Left lung (tissue), 10 donors: ENCODE measurements around the gene IGF2BP2. TPM values are rescaled to one million over a fixed set of nuclear protein-coding genes. Genes with fewer than 3 reads are reported as not detected.
"Not testable (repeated sequence)": the region's sequence is repeated elsewhere in the genome, so short reads cannot be mapped to it uniquely, and the experiment has no call there.

Experiments used
- ATAC-seq: fragments of 200-7000 bp; cut with Tn5 transposase; one replicate; pipeline ENCODE4 v1.9.1; 2020; ENCODE audit warnings: moderate library complexity
- DNase-seq, 4 donors: peaks; one replicate each; pipeline ENCODE4 v3.0.0-alpha.2; 2013 to 2020
- H3K27ac ChIP-seq, 2 donors: fragments of 200-600 bp; sonication (generic) in 1 of 2; one replicate each; pipeline versions ENCODE4 v1.5.0 to v1.8.0; 2020 to 2021
- H3K27me3 ChIP-seq, 2 donors: fragments of 200-600 bp; sonication (generic) in 1 of 2; one replicate each; pipeline versions ENCODE4 v1.5.0 to v1.8.0; 2020 to 2021
- H3K36me3 ChIP-seq, 2 donors: fragments of 200-600 bp; sonication (generic) in 1 of 2; one replicate each; pipeline versions ENCODE4 v1.5.0 to v1.8.0; 2020 to 2021
- H3K4me1 ChIP-seq, 2 donors: fragments of 200-600 bp; one replicate each; pipeline ENCODE4 v1.8.0; 2021
- H3K4me3 ChIP-seq, 2 donors: fragments of 200-600 bp; sonication (generic) in 1 of 2; one replicate each; pipeline versions ENCODE4 v1.5.0 to v1.8.0; 2020 to 2021; ENCODE audit warnings: mild to moderate bottlenecking in 1 of 2
- H3K9me3 ChIP-seq, 2 donors: fragments of 200-600 bp; sonication (generic) in 1 of 2; one replicate each; pipeline versions ENCODE4 v1.5.0 to v1.8.0; 2020 to 2021
- intact Hi-C, 2 donors: fragments of 100-400 bp; cut with DNase I; formaldehyde crosslinking; loops; one replicate each; pipeline versions ENCODE4 v1.11.2 to v1.14.2; 2022
- polyA plus RNA-seq, 6 donors: library from polyadenylated mRNA; unstranded; fragments of 120-200 nt; gene quantifications; one replicate each; pipeline ENCODE4 v1.2.1, GENCODE V29; 2013; ENCODE audit not compliant: insufficient read length in 6 of 6
- total RNA-seq, 2 donors: library from RNA; stranded (reverse); fragmentation: NEBNext Ultra II Directional; extraction: Animal tissue kit (Norgen Biotek cat#: 25700); gene quantifications; one replicate each; pipeline ENCODE4 v1.2.1, GENCODE V29; 2021
- TF ChIP-seq, protein P1 (sequence below), 2 donors: fragments of 200-600 bp; sonication (generic) in 1 of 2; IDR thresholded peaks; one replicate each; pipeline versions ENCODE4 v1.5.0 to v1.8.0; 2021; ENCODE audit warnings: antibody characterized with exemption in 2 of 2
- donor health status: DM: no; HTN: yes; CAD: no.
- donor health status: DM: no; HTN: no; CAD: no.

The IGF2BP2 gene
- total and polyA plus RNA-seq, 8 donors: 16.8 to 78.9 (median 67.7) TPM

DNA sequence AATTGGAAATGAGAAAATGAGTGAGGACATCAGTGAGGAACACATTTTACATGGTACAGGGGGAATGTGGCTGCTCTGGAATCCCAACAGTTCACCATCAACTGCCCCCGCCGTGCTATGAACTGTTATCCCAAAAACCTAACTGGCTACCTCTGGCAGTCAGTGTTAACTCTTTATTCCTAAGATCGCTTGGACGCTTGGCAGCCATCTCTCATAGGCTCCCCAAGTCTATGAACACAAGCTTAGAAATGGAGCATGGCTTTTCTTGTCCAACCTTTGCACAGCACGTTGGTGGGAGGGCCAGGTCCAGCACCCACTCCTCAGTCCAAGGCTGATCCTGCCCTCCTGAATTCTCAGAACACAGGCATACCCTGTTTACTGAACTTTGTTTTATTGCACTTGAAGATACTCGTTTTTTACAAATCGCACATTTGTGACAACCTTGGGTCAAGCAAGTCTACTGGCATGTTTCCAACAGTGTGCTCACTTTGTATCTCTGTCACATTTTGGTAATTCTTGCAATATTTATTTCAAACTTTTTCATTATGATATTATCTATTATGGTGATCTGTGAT lies 185.1 kb downstream of the IGF2BP2 start:
- H3K27ac ChIP-seq: no peak overlapping the region
- intact Hi-C loops: no loop called here
- TF ChIP-seq, protein P1, sequence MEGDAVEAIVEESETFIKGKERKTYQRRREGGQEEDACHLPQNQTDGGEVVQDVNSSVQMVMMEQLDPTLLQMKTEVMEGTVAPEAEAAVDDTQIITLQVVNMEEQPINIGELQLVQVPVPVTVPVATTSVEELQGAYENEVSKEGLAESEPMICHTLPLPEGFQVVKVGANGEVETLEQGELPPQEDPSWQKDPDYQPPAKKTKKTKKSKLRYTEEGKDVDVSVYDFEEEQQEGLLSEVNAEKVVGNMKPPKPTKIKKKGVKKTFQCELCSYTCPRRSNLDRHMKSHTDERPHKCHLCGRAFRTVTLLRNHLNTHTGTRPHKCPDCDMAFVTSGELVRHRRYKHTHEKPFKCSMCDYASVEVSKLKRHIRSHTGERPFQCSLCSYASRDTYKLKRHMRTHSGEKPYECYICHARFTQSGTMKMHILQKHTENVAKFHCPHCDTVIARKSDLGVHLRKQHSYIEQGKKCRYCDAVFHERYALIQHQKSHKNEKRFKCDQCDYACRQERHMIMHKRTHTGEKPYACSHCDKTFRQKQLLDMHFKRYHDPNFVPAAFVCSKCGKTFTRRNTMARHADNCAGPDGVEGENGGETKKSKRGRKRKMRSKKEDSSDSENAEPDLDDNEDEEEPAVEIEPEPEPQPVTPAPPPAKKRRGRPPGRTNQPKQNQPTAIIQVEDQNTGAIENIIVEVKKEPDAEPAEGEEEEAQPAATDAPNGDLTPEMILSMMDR (IDR thresholded peaks at IDR 0.05): no peak
- H3K9me3 ChIP-seq: no peaks in the 10 kb centered on the region
- no peaks in the 10 kb centered on the region for H3K36me3 ChIP-seq
- no peaks in the 10 kb centered on the region for H3K27me3 ChIP-seq
- DNase-seq (no peak), ATAC-seq (no peak)
- no peak overlapping the region for H3K4me3 ChIP-seq
- no peaks in the 10 kb centered on the region for H3K4me1 ChIP-seq

GRCh38 chr3:185638651-185639050 lies 186.2 kb downstream of the IGF2BP2 start:
- DNase-seq, H3K27me3 ChIP-seq, H3K4me1 ChIP-seq, H3K4me3 ChIP-seq, H3K9me3 ChIP-seq, intact Hi-C loops, H3K27ac ChIP-seq, H3K36me3 ChIP-seq, ATAC-seq: not testable (repeated sequence)

DNA sequence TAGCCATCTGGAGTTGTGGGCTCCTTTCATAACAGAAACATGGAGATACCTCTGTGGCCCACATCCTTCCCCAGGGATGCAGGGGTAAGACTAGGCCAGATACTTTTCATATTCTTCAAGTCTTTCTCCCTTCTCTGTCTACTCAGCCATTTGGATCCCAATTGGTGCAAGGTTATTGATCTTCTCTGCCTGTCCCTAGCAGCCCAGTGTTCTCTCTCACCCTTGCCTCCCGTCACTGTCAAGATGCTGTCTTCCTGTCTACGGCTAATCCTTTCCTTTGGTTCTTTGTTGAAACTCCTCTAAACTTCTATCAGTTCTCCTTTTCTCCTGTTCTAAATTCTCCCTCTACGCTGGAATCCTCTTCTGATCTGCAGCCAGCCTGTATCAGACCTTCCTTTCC lies 187.5 kb downstream of the IGF2BP2 start:
- intact Hi-C loops: no loop called here
- no peaks in the 10 kb centered on the region for H3K4me1 ChIP-seq
- no peak overlapping the region for H3K27ac ChIP-seq
- TF ChIP-seq, protein P1 (IDR thresholded peaks at IDR 0.05): no peak
- no peaks in the 10 kb centered on the region for H3K9me3 ChIP-seq
- H3K36me3 ChIP-seq: no peaks in the 10 kb centered on the region
- H3K27me3 ChIP-seq: no peaks in the 10 kb centered on the region
- DNase-seq (no peak), ATAC-seq (no peak)
- no peak overlapping the region for H3K4me3 ChIP-seq

DNA sequence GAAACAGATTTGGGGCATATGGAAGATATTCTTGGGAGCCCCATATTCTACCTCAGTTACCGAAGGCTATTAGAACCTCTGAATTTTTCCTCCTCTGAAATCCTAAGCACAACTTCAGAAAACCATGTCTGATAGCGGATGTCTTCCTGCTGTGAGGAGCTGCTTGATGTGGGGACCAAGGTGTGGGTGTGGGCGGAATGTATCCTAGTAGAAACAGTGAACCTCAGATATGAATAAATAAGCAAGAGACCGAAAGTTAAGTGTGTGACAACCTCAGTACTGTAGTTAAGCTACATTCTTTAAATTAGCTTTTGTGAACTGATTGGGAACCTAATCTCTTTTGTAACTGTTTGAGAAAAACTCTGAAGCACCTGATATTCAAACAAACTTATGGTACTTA lies 191.8 kb downstream of the IGF2BP2 start:
- peak; percentile 11 for ATAC-seq
- Histone ChIP-seq H3K4me1 (peaks cover 17 to 23% of the 10 kb centered on the region in 2 donors), H3K27me3 (no peaks in the 10 kb centered on the region), H3K4me3 (no peak overlapping the region), H3K27ac (no peak overlapping the region), H3K36me3 (peaks cover 0 to 20% of the 10 kb centered on the region in 2 donors), H3K9me3 (no peaks in the 10 kb centered on the region)
- intact Hi-C loops: no loop called here
- peak in 1 of 4 donors; percentile 9 for DNase-seq
- TF ChIP-seq, protein P1 (IDR thresholded peaks at IDR 0.05): no peak

- intact Hi-C loops: no loop called here
- TF ChIP-seq, protein P1 (IDR thresholded peaks at IDR 0.05): no peak
- Histone ChIP-seq H3K27me3 (no peaks in the 10 kb centered on the region), H3K4me1 (peaks cover 17 to 23% of the 10 kb centered on the region in 2 donors), H3K27ac (no peak overlapping the region), H3K36me3 (peaks cover 0 to 33% of the 10 kb centered on the region in 2 donors), H3K9me3 (no peaks in the 10 kb centered on the region), H3K4me3 (no peak overlapping the region)
- DNase-seq: peak in 1 of 4 donors; percentile 14
- no peak for ATAC-seq
Measured at GRCh38 chr3:185631508-185632206, 193.2 kb downstream of the IGF2BP2 start.
